OCI-LY3 (cell line): ENCODE data around the gene KCTD13.
"Not testable (repeated sequence)": the region's sequence is repeated elsewhere in the genome, so short reads cannot be mapped to it uniquely, and the experiment has no call there.

Experiments
- H2AFZ ChIP-seq: fragments of 200-600, 300-600 bp; shearing (Covaris generic); 2 replicates; pipeline ENCODE4 v1.6.0; 2014; ENCODE audit warnings: antibody characterized with exemption, low read depth, low read length
- H3K27ac ChIP-seq: fragments of 200-600, 300-600 bp; sonication (generic); 2 replicates; pipeline ENCODE4 v1.5.1; 2014; ENCODE audit warnings: mild to moderate bottlenecking, low read length, moderate library complexity, mixed read lengths
- H3K27me3 ChIP-seq: fragments of 200-600, 300-600 bp; sonication (generic); 2 replicates; pipeline ENCODE4 v1.6.1; 2014; ENCODE audit warnings: low read depth, low read length, mixed read lengths
- H3K36me3 ChIP-seq: fragments of 200-600, 300-600 bp; sonication (generic); replicated peaks from 2 replicates; pipeline ENCODE3; 2014; ENCODE audit warnings: low read depth, low read length, mixed read lengths
- H3K4me1 ChIP-seq: fragments of 300-600, 200-600 bp; sonication (generic); 2 replicates; pipeline ENCODE4 v1.6.1; 2014; ENCODE audit warnings: low read length, mixed read lengths
- H3K4me2 ChIP-seq: fragments of 200-600, 300-600 bp; sonication (generic); 2 replicates; pipeline ENCODE4 v1.6.1; 2014; ENCODE audit warnings: low read length, mixed read lengths
- H3K4me3 ChIP-seq: fragments of 300-600, 200-600 bp; sonication (generic); 2 replicates; pipeline ENCODE4 v1.5.1; 2014; ENCODE audit warnings: antibody characterized with exemption, mild to moderate bottlenecking, low read length, moderate library complexity
- H3K79me2 ChIP-seq: fragments of 300-600, 200-600 bp; shearing (Covaris generic); 2 replicates; pipeline ENCODE4 v1.6.1; 2014; ENCODE audit warnings: mild to moderate bottlenecking, low read length, mixed read lengths
- H3K9ac ChIP-seq: fragments of 300-600, 200-600 bp; shearing (Covaris generic); 2 replicates; pipeline ENCODE4 v1.6.0; 2014; ENCODE audit warnings: mild to moderate bottlenecking, low read length, moderate library complexity
- H3K9me3 ChIP-seq: fragments of 200-600, 300-600 bp; shearing (Covaris generic); 2 replicates; pipeline ENCODE4 v1.6.1; 2014; ENCODE audit warnings: low read length, mixed read lengths; ENCODE audit not compliant: insufficient read depth
- H4K20me1 ChIP-seq: fragments of 200-600, 300-600 bp; sonication (generic); 2 replicates; pipeline ENCODE4 v1.6.1; 2016; ENCODE audit warnings: low read length, mixed read lengths; ENCODE audit not compliant: insufficient read depth
- EZH2phosphoT487 ChIP-seq: fragments of 200-600 bp; shearing (Covaris generic); IDR thresholded peaks from 2 replicates; pipeline ENCODE4 v1.6.1; 2018; ENCODE audit warnings: antibody characterized with exemption, mixed run types, low read depth
- TF ChIP-seq, protein P1 (sequence below): fragments of 200-600, 300-600 bp; sonication (generic); IDR thresholded peaks from 2 replicates; pipeline ENCODE4 v1.5.1; 2014; ENCODE audit warnings: antibody characterized with exemption, low read length, low read depth

The KCTD13 gene

DNA sequence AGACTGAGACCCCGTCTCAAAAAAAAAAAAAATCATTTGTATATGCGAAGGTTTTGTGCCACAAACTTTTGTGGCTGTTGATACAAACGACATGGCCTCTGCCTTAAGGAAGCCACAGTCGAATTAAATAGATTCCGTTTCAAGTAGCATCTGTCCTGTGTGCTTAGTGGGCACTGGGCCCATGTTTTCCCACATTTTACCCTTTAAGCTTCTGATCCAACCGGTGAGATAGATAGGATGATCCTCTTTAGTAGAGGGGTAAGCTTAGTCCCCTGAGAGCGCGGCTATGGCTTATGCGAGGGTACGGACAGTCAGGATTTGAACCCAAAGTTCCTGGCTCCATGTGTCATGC lies 35.1 kb upstream of the KCTD13 start:
- Histone ChIP-seq H3K4me2 (peak overlapping the region; percentile 98), H2AFZ (peak overlapping the region; percentile 96), H3K36me3 (no peaks in the 10 kb centered on the region), H3K9ac (peak overlapping the region; percentile 73), H3K27me3 (no peaks in the 10 kb centered on the region), H3K4me1 (peaks cover 11% of the 10 kb centered on the region), H4K20me1 (no peaks in the 10 kb centered on the region), H3K9me3 (no peaks in the 10 kb centered on the region), H3K79me2 (no peaks in the 10 kb centered on the region), H3K27ac (no peak overlapping the region), H3K4me3 (peak overlapping the region; percentile 88)
- TF ChIP-seq, protein P1, sequence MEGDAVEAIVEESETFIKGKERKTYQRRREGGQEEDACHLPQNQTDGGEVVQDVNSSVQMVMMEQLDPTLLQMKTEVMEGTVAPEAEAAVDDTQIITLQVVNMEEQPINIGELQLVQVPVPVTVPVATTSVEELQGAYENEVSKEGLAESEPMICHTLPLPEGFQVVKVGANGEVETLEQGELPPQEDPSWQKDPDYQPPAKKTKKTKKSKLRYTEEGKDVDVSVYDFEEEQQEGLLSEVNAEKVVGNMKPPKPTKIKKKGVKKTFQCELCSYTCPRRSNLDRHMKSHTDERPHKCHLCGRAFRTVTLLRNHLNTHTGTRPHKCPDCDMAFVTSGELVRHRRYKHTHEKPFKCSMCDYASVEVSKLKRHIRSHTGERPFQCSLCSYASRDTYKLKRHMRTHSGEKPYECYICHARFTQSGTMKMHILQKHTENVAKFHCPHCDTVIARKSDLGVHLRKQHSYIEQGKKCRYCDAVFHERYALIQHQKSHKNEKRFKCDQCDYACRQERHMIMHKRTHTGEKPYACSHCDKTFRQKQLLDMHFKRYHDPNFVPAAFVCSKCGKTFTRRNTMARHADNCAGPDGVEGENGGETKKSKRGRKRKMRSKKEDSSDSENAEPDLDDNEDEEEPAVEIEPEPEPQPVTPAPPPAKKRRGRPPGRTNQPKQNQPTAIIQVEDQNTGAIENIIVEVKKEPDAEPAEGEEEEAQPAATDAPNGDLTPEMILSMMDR: no peak
- no peak for TF ChIP-seq EZH2phosphoT487

DNA sequence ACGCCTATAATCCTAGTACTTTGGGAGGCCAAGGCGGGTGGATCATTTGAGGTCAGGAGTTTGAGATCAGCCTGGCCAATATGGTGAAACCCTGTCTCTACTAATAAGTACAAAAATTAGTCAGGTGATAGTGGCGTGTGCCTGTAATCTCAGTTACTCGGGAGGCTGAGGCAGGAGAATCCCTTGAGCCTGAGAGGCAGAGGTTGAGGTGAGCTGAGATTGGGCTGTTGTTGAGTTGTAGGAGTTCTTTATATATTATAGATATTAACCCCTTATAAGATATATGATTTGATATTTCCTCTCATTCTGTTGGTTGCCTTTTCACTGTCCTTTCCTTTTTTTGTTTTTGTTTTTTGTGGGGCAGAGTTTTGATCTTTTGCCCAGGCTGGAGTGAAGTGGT lies 33.8 kb upstream of the KCTD13 start:
- not testable (repeated sequence) for H3K4me2 ChIP-seq, H3K27me3 ChIP-seq, H3K9ac ChIP-seq, H3K4me3 ChIP-seq, H3K27ac ChIP-seq, H3K9me3 ChIP-seq, H3K79me2 ChIP-seq, H4K20me1 ChIP-seq, H3K36me3 ChIP-seq, H2AFZ ChIP-seq
- H3K4me1 ChIP-seq: peaks cover 14% of the 10 kb centered on the region

DNA sequence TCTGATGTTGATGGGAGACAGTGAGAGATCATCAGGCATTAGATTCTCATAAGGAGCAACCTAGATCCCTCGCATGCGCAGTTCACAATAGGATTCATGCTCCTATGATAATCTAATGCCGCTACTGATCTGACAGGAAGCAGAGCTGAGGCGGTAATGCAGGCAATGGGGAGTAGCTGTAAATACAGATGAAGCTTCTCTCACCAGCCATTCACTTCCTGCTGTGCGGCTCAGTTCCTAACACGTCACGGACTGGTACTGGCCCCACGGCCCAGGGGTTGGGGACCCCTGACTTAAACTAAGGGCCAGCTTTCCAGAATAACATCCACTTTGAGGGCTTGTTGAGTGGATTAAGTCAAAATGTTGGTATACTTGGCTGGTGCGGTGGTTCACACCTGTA lies 33.3 kb upstream of the KCTD13 start:
- H3K9ac ChIP-seq: no peak overlapping the region

DNA sequence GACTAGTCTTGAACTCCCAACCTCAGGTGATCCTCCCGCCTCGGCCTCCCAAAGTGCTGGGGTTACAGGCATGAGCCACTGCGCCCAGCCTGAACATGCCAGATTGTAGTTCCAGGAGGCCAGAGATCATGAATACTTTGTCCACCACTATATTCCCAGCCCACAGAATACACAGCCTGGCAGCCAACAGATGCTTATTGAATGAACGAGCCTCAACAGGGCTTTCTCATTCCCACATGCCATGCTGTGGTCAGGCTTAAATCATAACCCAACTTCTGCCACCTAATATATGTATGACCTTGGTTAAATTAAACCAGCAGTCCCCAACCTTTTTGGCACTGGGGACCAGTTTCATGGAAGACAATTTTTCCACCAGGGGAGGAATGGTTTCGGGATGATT lies 32.7 kb upstream of the KCTD13 start:
- no peak overlapping the region for H3K4me3 ChIP-seq
- no peaks in the 10 kb centered on the region for H3K79me2 ChIP-seq
- TF ChIP-seq, protein P1: no peak
- no peak for TF ChIP-seq EZH2phosphoT487
- H3K27ac ChIP-seq: no peak overlapping the region
- H3K36me3 ChIP-seq: no peaks in the 10 kb centered on the region
- H3K9me3 ChIP-seq: no peaks in the 10 kb centered on the region
- no peak overlapping the region for H3K9ac ChIP-seq
- no peak overlapping the region for H3K4me2 ChIP-seq
- peaks cover 17% of the 10 kb centered on the region for H3K4me1 ChIP-seq
- H2AFZ ChIP-seq: no peak overlapping the region
- no peaks in the 10 kb centered on the region for H4K20me1 ChIP-seq
- H3K27me3 ChIP-seq: no peaks in the 10 kb centered on the region

More for the DNA sequence above, 33.3 kb upstream of the KCTD13 start:
- Histone ChIP-seq H3K4me1 (peaks cover 17% of the 10 kb centered on the region), H3K4me2 (no peak overlapping the region), H3K27me3 (no peaks in the 10 kb centered on the region), H3K27ac (no peak overlapping the region), H3K36me3 (no peaks in the 10 kb centered on the region), H3K79me2 (no peaks in the 10 kb centered on the region), H4K20me1 (no peaks in the 10 kb centered on the region), H3K4me3 (no peak overlapping the region), H3K9me3 (no peaks in the 10 kb centered on the region), H2AFZ (no peak overlapping the region)
- TF ChIP-seq, protein P1: no peak
- TF ChIP-seq EZH2phosphoT487: no peak
